Right lobe of liver (tissue), 6 donors: Measurements from ENCODE around the gene ZBTB21. TPM values are rescaled to one million over a fixed set of nuclear protein-coding genes. Genes with fewer than 3 reads are reported as not detected.

Experiments used
- ATAC-seq, 4 donors: fragments of 200-7000 bp; cut with Tn5 transposase; one replicate each; pipeline ENCODE4 v1.9.1; 2020; ENCODE audit warnings: mild to moderate bottlenecking in 4 of 4, moderate library complexity in 4 of 4
- DNase-seq, 3 donors: peaks; one replicate each; pipeline ENCODE4 v3.0.0-alpha.2; 2020
- H3K27ac ChIP-seq, 3 donors: fragments of 200-600 bp; one replicate each; pipeline ENCODE4 v1.8.0; 2022
- H3K27me3 ChIP-seq, 2 donors: fragments of 200-600 bp; one replicate each; pipeline ENCODE4 v1.8.0; 2022
- H3K36me3 ChIP-seq, 4 donors: fragments of 200-600 bp; sonication (generic) in 1 of 4; one replicate each; pipeline versions ENCODE4 v1.5.1 to v1.8.0; 2017 to 2022; ENCODE audit warnings: control low read depth in 1 of 4
- H3K4me1 ChIP-seq, 4 donors: fragments of 200-600 bp; sonication (generic) in 1 of 4; one replicate each; pipeline versions ENCODE4 v1.5.1 to v1.8.0; 2017 to 2022; ENCODE audit warnings: control low read depth in 1 of 4
- H3K4me3 ChIP-seq, 3 donors: fragments of 200-600 bp; one replicate each; pipeline ENCODE4 v1.8.0; 2022
- H3K9me3 ChIP-seq, 4 donors: fragments of 200-600 bp; sonication (generic) in 1 of 4; one replicate each; pipeline versions ENCODE4 v1.5.1 to v1.8.0; 2017 to 2022; ENCODE audit warnings: control low read depth in 1 of 4
- POLR2A ChIP-seq: fragments of 450-650 bp; IDR thresholded peaks from one replicate; pipeline ENCODE4 v1.6.1; 2017; ENCODE audit warnings: antibody characterized with exemption, mild to moderate bottlenecking
- WGBS: methylation state at CpG from one replicate; pipeline ENCODE4 v1.1.6; 2018; ENCODE audit warnings: low coverage, low lambda C conversion rate; ENCODE audit not compliant: insufficient coverage; ENCODE audit errors: missing lambda C conversion rate; 5-methylcytosine and 5-hydroxymethylcytosine counted together
- intact Hi-C, 2 donors: fragments of 100-400 bp; cut with DNase I; formaldehyde crosslinking; loops; one replicate each; pipeline versions ENCODE4 v1.11.2 to v1.14.1; 2022
- total RNA-seq, 6 experiments: library from RNA; depleted of rRNA in 2 of 6; stranded (reverse); fragments of >200 nt in 2 of 6; fragmentation: NEBNext Ultra II Directional in 3 of 6; extraction: Animal tissue kit (Norgen Biotek cat#: 25700) in 3 of 6; gene quantifications; one replicate each; pipeline versions ENCODE4 v1.1.0 to v1.2.4, GENCODE V29; 2016 to 2023
- TF ChIP-seq, protein P1 (sequence below), 4 donors: fragments of 200-600 bp in 3 of 4; fragments of 450-650 bp in 1 of 4; IDR thresholded peaks; one replicate each; pipeline versions ENCODE4 v1.5.1 to v1.8.0; 2016 to 2022; ENCODE audit warnings: antibody characterized with exemption in 4 of 4, mild to moderate bottlenecking in 2 of 4
- donor health status: DM: no; HTN: yes; CAD: no.
- donor health status: DM: no; HTN: no; CAD: no.
- donor health status: DM: no; HTN: no; CAD: no.
- donor health status: DM: no; HTN: yes; CAD: no.
- donor health status: DM: no; HTN: yes; CAD: no.

The ZBTB21 gene
- total RNA-seq, 6 experiments from 2014 or later, result 3.0 to 28.5 (median 11.2) TPM

- WGBS, result 94% methylated on average over 6 of the region's 6 CpGs
- ATAC-seq (no peak), DNase-seq (no peak)
- Histone ChIP-seq H3K27ac (no peak overlapping the region), H3K27me3 (no peaks in the 10 kb centered on the region), H3K9me3 (no peaks in the 10 kb centered on the region), H3K36me3 (no peaks in the 10 kb centered on the region), H3K4me1 (no peaks in the 10 kb centered on the region), H3K4me3 (no peak overlapping the region)
- TF ChIP-seq POLR2A, result no peak
- TF ChIP-seq, protein P1, sequence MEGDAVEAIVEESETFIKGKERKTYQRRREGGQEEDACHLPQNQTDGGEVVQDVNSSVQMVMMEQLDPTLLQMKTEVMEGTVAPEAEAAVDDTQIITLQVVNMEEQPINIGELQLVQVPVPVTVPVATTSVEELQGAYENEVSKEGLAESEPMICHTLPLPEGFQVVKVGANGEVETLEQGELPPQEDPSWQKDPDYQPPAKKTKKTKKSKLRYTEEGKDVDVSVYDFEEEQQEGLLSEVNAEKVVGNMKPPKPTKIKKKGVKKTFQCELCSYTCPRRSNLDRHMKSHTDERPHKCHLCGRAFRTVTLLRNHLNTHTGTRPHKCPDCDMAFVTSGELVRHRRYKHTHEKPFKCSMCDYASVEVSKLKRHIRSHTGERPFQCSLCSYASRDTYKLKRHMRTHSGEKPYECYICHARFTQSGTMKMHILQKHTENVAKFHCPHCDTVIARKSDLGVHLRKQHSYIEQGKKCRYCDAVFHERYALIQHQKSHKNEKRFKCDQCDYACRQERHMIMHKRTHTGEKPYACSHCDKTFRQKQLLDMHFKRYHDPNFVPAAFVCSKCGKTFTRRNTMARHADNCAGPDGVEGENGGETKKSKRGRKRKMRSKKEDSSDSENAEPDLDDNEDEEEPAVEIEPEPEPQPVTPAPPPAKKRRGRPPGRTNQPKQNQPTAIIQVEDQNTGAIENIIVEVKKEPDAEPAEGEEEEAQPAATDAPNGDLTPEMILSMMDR (IDR thresholded peaks at IDR 0.05), result no peak
- intact Hi-C loops, result no loop called here
These were observed 38.3 kb downstream of the ZBTB21 start for GRCh38 chr21:41971891-41972290.

DNA sequence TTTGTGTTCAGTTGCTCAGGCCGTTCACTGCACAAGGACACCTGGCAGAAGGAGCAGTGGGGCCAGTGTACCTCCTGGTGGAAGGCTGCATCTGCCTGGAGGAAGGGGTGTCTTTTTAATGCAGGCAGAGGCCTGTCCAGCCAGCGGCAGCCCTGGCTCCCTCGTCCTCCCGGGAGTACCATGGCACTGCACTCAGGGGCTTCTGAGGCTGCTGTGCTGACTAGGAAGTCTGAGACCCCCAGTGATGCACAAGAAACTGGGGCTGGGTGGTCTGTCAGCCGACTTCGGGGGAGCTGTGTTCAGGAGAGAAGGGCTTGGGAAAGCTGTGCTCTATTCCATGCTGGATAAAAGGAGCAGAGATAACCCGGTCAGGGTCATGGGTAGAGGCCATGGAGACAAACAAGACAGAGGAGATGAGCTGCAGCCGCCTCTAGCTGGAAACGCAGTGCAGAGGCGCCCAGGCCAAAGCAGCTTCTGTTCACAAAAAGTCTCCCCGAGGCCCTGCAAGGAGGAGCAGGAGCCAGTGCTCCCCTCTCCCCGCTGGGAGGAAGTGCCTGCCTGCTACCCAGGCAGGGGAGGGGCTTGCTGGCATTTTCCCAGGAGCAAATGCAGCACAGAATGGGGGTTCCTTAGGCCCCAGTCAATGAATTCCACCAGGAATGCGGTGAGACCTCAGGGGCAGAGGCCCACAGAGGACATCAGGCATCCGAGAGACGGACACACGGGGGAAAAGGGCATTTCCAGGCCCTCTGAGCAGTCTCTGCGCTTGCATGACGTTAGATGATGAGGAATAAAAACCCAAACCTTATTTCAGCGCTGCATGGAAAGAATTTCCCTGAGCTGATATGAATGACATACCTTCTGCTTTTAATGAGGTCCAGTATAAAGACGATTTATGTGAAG is 39.2 kb downstream of the ZBTB21 start:
- no peaks in the 10 kb centered on the region for H3K9me3 ChIP-seq
- TF ChIP-seq, protein P1 (IDR thresholded peaks at IDR 0.05), result no peak
- no peak for TF ChIP-seq POLR2A
- DNase-seq, result peak in 1 of 3 donors; percentile 26
- intact Hi-C loops, result no loop called here
- no peaks in the 10 kb centered on the region for H3K4me1 ChIP-seq
- peak in 1 of 4 donors; percentile 9 for ATAC-seq
- no peak overlapping the region for H3K27ac ChIP-seq
- no peaks in the 10 kb centered on the region for H3K27me3 ChIP-seq
- 73% methylated on average over 15 of the region's 20 CpGs for WGBS
- no peak overlapping the region for H3K4me3 ChIP-seq
- no peaks in the 10 kb centered on the region for H3K36me3 ChIP-seq

DNA sequence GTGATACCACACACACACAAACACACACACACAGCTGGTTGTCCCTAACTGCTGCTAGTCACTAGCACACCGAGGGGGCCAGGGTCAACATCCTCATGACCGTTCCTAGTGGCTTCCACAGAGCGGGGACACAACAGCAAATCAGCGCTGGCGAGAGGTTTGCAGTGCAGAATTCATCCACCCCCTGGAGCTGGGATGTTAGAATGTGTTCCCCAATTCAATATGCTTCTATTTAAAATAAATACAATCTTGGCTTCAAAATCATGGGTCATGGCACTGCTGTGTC is 40.1 kb downstream of the ZBTB21 start:
- WGBS, result 91% methylated on average over 5 of the region's 5 CpGs
- no peaks in the 10 kb centered on the region for H3K36me3 ChIP-seq
- no peaks in the 10 kb centered on the region for H3K4me1 ChIP-seq
- DNase-seq (peak in 1 of 3 donors; percentile 28), ATAC-seq (no peak)
- H3K9me3 ChIP-seq, result no peaks in the 10 kb centered on the region
- H3K4me3 ChIP-seq, result no peak overlapping the region
- no peaks in the 10 kb centered on the region for H3K27me3 ChIP-seq
- no peak overlapping the region for H3K27ac ChIP-seq
- TF ChIP-seq POLR2A, result no peak
- intact Hi-C loops, result no loop called here

- Histone ChIP-seq H3K4me3 (no peak overlapping the region), H3K9me3 (no peaks in the 10 kb centered on the region), H3K4me1 (no peaks in the 10 kb centered on the region), H3K27ac (no peak overlapping the region), H3K36me3 (no peaks in the 10 kb centered on the region), H3K27me3 (no peaks in the 10 kb centered on the region)
- TF ChIP-seq, protein P1 (IDR thresholded peaks at IDR 0.05), result no peak
- TF ChIP-seq POLR2A, result no peak
- 70% methylated on average over 2 of the region's 4 CpGs for WGBS
- no peak for ATAC-seq
- peak in 1 of 3 donors; percentile 29 for DNase-seq
- intact Hi-C loops, result no loop called here
These were observed 42.5 kb downstream of the ZBTB21 start for GRCh38 chr21:41967708-41968107.

DNA sequence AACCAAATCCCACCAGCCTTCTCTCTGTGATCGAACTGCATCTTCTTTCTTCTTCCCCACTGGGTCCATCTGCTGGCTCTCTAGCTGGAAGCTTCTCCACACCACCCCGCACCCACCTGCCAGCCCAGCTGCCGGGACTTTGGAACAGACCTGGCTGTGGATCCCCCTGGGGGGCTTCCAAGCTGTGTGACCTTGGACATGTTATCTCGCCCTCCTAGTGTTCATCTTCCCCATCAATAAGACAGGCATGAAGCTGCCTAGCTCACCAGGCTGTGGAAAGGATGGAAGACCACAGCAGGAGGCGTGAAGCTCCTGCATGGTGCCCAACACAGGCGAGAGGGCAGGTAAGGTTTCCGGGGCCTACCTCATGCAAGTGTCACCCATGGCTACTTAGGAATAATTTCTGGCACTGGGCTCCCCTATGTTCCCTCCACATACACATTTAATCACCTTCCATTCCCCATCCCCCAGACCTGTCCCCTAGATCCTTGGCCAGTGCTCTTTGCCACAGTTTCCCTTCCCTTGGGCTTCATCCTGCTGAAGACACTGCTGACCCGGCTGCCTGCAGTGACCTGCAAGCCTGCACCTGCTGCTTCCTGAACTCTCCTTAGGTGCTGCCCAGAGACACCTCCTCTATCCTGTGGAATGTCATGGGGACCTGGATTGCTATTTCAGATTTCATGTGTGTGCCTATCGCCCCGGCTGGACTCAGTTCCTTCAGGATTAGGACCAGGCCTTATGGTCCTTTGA is 43.1 kb downstream of the ZBTB21 start:
- TF ChIP-seq, protein P1 (IDR thresholded peaks at IDR 0.05), result no peak
- TF ChIP-seq POLR2A, result no peak
- Histone ChIP-seq H3K4me1 (no peaks in the 10 kb centered on the region), H3K27ac (no peak overlapping the region), H3K27me3 (no peaks in the 10 kb centered on the region), H3K4me3 (no peak overlapping the region), H3K36me3 (no peaks in the 10 kb centered on the region), H3K9me3 (no peaks in the 10 kb centered on the region)
- no peak for ATAC-seq
- 76% methylated on average over 8 of the region's 10 CpGs for WGBS
- intact Hi-C loops, result no loop called here
- DNase-seq, result peak in 1 of 3 donors; percentile 23
